MG63 (cell line): ENCODE measurements around the gene FCRL3. TPM values are rescaled to one million over a fixed set of nuclear protein-coding genes. Genes with fewer than 3 reads are reported as not detected.

ENCODE experiments used
- DNase-seq: peaks from one replicate; pipeline ENCODE4 v3.0.0-alpha.2; 2020
- H3K27me3 ChIP-seq: fragments of 250-450 bp; sonication (Bioruptor Pico); 2 replicates; pipeline ENCODE4 v1.5.1; 2020; ENCODE audit warnings: mild to moderate bottlenecking, moderate library complexity
- H3K36me3 ChIP-seq: fragments of 250-450 bp; sonication (Bioruptor Pico); 2 replicates; pipeline ENCODE4 v1.5.1; 2020; ENCODE audit warnings: mild to moderate bottlenecking, moderate library complexity
- H3K4me3 ChIP-seq: fragments of 250-450 bp; sonication (Bioruptor Pico); 2 replicates; pipeline ENCODE4 v1.5.1; 2020; ENCODE audit warnings: mild to moderate bottlenecking, moderate library complexity
- H3K9me3 ChIP-seq: fragments of 250-450 bp; sonication (Bioruptor Pico); 2 replicates; pipeline ENCODE4 v1.5.1; 2020; ENCODE audit warnings: mild to moderate bottlenecking, moderate library complexity
- total RNA-seq: library from RNA; depleted of rRNA; stranded (reverse); fragments of >200 nt; shearing (Covaris generic); gene quantifications from 2 replicates; pipeline ENCODE4 v1.2.3, GENCODE V29; 2014; ENCODE audit warnings: low replicate concordance; rRNA removed

The FCRL3 gene
- total RNA-seq, 1 experiment from 2014 or later: not detected

DNA sequence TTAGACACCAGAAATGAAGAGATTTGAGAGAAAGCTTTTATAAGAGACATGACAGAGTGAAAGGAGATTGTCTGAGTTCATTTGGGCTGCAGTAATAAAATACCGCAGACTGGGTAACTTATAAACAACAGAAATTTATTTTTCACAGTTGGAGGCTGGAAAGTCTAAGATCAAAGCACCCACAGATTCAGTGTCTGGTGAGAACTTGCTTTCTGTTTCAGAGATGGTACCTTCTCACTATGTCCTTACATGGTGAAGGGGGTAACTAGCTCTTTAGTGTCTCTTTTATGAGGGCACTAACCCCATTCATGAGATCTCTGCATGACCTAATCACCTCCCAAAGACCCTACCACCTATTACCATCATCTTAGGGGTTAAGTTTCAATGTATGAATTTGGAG is 71.8 kb downstream of the FCRL3 start:
- H3K9me3 ChIP-seq: no peaks in the 10 kb centered on the region
- peaks cover 23% of the 10 kb centered on the region for H3K27me3 ChIP-seq
- DNase-seq: no peak
- no peak overlapping the region for H3K4me3 ChIP-seq
- no peaks in the 10 kb centered on the region for H3K36me3 ChIP-seq

Other genes starting within 250 kb of the FCRL3 start
- gene FCRL5, start 148.3 kb downstream of the FCRL3 start, total RNA-seq: not detected in 2 replicates
- not detected in 2 replicates for gene FCRL4, start 102.7 kb downstream of the FCRL3 start, total RNA-seq
- gene FCRL2, start 76.4 kb upstream of the FCRL3 start, total RNA-seq: not detected in 2 replicates
- not detected in 2 replicates for gene FCRL1, start 119.4 kb upstream of the FCRL3 start, total RNA-seq
- gene CD5L, start 141.0 kb upstream of the FCRL3 start, total RNA-seq: not detected in 2 replicates